Measurements from ENCODE around the gene CCNY.

Gene CCNY

DNA sequence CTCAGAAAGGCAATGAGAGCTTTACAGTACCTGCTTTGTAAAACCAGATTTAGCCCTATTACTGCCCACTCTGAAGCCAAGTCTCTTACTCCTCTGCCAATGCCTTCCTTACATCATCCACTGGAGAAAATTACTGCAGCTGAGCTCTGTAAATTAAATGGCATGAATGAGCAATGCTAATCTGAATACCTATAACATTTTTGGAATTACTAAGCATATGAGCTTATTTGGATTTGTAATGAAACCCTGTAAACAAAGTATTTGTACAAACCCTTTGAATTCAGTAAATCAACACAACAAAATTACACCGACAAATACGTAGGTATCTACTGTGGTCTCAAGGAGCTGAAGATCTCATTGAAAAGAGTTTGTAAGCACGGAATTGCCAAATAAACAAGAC is 12.1 kb upstream of the CCNY start:
- Mint-ChIP-seq H3K27ac (no peak overlapping the region), H3K9me3 (no peaks in the 10 kb centered on the region), H3K27me3 (no peaks in the 10 kb centered on the region), H3K4me3 (no peak overlapping the region), H3K36me3 (ENCODE audit: low read depth) (peaks cover 26% of the 10 kb centered on the region), H3K4me1 (ENCODE audit: low read depth) (peaks cover 24% of the 10 kb centered on the region)

DNA sequence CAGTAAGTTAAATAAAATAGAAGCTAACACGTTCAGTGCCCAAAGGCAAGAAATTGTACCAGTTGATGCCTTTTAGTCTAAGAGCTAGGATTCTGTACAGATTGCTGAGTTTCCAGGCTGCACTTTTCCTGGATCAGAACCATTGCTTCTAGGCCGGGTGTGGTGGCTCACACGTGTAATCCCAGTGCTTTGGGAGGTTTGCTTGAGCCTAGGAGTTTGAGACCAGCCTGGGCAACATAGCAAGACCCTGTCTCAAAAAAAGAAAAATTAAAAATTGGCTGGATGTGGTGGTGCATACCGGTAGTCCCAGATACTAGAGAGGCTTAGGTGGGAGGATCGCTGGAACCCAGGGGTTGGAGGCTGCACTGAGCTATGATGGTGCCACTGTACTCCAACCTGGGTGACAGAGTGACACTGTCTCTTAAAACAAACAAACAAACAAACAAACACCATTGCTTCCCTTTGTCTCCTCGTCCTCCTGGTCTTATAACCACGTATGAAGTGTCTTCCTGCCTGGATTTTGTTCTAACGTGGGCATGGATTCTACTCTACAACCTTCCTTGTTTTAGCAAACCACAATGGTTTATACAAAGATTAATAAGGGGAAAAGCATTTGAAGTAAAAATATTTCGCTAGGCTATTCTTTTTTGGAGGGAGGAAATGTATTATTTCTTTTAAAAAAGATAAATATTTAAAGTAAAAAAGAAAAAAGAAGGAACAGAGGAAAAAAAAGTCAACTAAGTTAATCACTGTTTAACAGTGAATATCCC is 9.7 kb upstream of the CCNY start:
- H3K27ac Mint-ChIP-seq = no peak overlapping the region
- no peaks in the 10 kb centered on the region for H3K27me3 Mint-ChIP-seq
- peaks cover 33% of the 10 kb centered on the region for H3K4me1 Mint-ChIP-seq (ENCODE audit: low read depth)
- no peak overlapping the region for H3K4me3 Mint-ChIP-seq
- peaks cover 22% of the 10 kb centered on the region for H3K36me3 Mint-ChIP-seq (ENCODE audit: low read depth)
- no peaks in the 10 kb centered on the region for H3K9me3 Mint-ChIP-seq

DNA sequence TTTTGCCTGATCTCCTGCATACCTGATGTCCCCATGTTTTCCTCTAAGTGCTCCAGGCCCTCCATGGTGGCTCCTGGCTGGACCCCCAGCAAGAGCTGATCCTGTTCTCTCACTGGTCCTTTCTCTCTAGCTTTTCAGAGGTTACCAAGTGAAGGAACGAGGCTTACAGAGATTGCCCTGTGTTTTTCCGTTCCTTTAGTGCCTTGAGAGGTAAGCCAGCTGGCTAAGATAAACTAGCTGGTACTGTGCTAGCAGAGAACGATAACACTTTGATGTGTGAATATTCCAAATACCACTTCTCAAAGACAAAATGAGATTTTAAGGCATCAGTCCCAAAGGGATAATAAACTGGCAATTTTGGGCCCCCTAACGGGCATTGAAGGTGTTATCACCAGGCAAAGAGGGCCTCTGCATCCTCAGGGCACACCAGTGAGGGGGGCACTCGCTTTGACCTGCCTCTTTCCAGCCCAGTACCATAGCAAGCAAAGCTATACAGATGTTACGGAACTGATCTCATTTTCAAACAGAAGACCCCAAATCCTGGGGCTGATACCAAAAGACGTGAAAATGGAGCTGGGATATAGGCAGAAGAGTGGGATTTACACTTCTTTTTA is 8.4 kb upstream of the CCNY start:
- Mint-ChIP-seq H3K27me3 (no peaks in the 10 kb centered on the region), H3K9me3 (no peaks in the 10 kb centered on the region), H3K27ac (peak overlapping the region; percentile 32), H3K4me3 (no peak overlapping the region), H3K36me3 (ENCODE audit: low read depth) (peaks cover 13% of the 10 kb centered on the region), H3K4me1 (ENCODE audit: low read depth) (peaks cover 39% of the 10 kb centered on the region)

DNA sequence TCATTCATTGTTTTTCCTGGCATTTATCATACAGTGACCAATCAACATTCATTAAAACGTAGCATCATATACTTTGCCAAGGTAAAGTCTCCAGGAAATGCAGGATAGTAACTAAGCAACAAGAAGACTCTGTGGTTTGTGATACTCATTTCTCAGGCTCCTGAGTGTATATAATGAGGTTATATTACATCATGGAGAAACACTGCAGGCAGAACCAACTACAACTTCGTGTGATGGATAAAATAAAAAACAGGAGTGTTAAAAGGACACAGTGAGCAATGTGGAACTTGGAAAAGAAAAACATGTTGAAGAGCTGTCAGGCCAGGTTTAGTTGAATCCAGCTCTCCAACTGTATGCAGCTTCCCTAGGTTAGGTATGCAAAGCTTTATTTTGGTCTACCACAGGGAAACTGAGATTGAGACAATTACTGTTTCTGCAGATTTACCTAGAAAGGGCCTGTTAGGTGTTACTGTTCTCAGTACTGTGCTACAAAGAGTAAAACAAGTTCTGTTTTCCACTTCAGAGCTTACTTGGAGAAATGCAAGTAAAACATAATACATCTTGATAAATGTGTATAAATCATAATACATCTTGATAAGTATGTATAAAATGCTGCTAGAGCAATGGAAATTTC is 7.8 kb upstream of the CCNY start:
- no peaks in the 10 kb centered on the region for H3K9me3 Mint-ChIP-seq
- H3K27ac Mint-ChIP-seq = peak overlapping the region; percentile 32
- peaks cover 42% of the 10 kb centered on the region for H3K4me1 Mint-ChIP-seq (ENCODE audit: low read depth)

DNA sequence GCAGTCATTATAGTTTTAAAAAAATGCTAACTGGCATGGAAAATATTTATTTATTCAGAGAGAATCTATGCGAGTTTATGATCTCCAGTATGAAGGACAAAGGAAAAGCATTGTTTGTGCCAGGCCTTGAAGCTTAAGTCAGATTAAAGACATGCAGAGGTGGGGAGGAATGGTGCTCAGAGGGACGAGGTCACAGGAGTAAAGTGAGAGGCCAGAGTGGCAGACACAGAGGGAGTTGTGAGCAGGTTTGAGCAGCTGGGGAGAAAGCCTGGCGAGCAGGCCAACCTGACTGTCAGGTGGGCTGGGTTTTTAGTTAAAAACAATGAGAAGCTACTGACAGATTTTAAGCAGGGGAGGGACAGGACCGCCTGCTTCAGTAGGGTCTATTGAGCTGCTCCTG is 6.8 kb upstream of the CCNY start:
- Mint-ChIP-seq H3K27me3 (no peaks in the 10 kb centered on the region), H3K27ac (peak overlapping the region; percentile 9), H3K9me3 (no peaks in the 10 kb centered on the region), H3K4me3 (no peak overlapping the region), H3K4me1 (ENCODE audit: low read depth) (peaks cover 43% of the 10 kb centered on the region), H3K36me3 (ENCODE audit: low read depth) (peaks cover 9% of the 10 kb centered on the region)

More for the DNA sequence above, 7.8 kb upstream of the CCNY start:
- Mint-ChIP-seq H3K36me3 (ENCODE audit: low read depth) (peaks cover 10% of the 10 kb centered on the region), H3K4me3 (no peak overlapping the region), H3K27me3 (no peaks in the 10 kb centered on the region)

DNA sequence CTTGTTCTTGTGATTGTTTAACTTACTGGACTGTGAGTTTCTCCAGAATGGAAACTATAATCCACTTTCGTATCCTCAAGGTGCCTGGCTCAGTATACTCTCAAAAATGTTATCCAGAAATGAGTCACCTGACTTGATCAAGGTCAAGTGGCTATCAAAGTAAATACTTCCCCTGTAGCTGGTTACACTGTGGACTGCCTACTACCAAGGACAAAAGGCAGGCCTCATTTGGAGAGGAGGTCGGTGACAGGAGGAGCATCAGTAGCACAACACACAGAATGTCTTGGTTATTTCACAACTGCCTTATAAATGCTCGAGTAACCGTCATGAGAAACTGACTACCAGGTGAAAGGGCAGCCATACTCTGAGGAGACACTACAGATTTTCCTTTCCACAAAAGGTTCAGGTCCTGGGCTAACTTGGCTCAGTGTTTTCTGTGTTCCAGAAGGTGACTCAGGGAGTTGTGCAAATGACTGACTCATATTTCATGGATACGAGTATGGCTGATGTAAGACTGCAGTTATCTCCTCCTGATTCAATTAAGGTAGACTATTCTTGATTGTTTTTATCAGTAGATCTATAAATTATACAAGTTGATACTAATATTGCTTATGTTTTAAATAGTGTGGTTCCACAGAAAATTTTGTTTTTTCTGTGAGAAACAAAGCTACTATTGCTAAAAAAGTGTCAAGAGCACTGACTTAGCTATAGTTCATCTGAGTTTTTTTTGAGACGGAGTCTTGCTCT is 4.2 kb upstream of the CCNY start:
- Mint-ChIP-seq H3K36me3 (ENCODE audit: low read depth) (peaks cover 9% of the 10 kb centered on the region), H3K27me3 (no peaks in the 10 kb centered on the region), H3K27ac (peak overlapping the region; percentile 24), H3K4me3 (no peak overlapping the region), H3K9me3 (no peaks in the 10 kb centered on the region), H3K4me1 (ENCODE audit: low read depth) (peaks cover 56% of the 10 kb centered on the region)

DNA sequence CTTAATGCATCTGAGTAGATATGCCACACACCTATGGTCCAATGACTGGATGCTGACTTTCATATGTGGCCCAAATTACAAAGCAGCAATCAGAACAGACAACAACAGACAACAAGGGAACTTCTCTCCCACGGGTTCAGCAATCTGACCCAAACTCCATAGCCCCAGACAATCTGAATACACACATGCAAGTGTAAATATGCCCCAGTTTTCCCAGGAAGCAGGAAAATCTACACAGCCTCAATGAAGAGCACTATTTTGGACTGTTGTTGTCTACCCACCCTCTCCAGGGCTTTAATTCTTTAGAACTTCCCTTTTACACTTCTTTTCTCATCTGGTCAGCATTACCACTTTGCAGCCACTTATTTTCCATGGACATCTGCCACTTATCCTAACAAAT is 2.0 kb upstream of the CCNY start:
- Mint-ChIP-seq H3K4me1 (ENCODE audit: low read depth) (peaks cover 59% of the 10 kb centered on the region), H3K27me3 (no peaks in the 10 kb centered on the region), H3K27ac (peak overlapping the region; percentile 81)

DNA sequence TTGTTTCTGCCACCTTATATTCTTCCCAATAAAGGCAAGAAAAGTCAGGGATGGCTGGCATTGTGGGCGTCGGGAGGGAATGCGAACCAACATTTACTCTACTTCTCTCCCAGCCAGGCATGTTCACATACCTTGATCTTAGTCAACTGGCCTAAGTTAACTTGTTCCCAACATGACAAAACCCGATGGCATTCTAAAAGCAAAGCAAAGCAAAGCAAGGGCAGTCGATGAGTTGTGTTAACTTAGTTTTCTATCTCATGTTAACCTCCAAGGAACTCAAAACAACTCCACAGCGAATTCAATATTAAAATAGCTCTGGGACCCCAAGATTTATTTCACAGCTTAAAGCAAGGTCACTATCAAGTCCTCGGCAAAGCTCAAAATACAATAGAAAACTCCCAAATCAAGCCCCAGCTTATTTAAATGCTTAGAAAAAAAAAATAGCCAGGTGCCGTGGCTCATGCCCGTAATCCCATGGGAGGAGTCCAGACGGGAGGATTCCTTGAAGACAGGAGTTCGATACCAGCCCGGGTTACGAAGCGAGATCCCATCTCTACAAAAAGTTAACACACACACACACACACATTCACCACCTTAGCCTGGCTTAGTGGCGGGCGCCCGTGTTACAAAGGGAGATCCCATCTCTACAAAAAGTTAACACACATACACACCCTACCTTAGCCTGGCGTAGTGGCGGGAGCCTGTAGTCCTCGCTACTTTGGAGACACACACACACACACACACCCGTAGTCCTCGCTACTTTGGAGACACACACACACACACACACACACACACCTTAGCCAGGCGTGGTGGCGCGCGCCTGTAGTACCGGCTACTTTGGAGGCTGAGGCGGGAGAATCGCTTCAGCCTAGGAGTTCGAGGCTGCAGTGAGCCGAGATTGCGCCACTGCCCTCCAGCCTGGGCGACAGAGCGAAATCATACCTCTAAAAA is 901 bp upstream of the CCNY start:
- Mint-ChIP-seq H3K27me3 (no peaks in the 10 kb centered on the region), H3K36me3 (ENCODE audit: low read depth) (peaks cover 6% of the 10 kb centered on the region), H3K4me1 (ENCODE audit: low read depth) (peaks cover 62% of the 10 kb centered on the region), H3K4me3 (peak overlapping the region; percentile 91), H3K9me3 (no peaks in the 10 kb centered on the region), H3K27ac (peak overlapping the region; percentile 91)

More for the DNA sequence above, 2.0 kb upstream of the CCNY start:
- no peaks in the 10 kb centered on the region for H3K9me3 Mint-ChIP-seq
- peak overlapping the region; percentile 72 for H3K4me3 Mint-ChIP-seq
- peaks cover 9% of the 10 kb centered on the region for H3K36me3 Mint-ChIP-seq (ENCODE audit: low read depth)

DNA sequence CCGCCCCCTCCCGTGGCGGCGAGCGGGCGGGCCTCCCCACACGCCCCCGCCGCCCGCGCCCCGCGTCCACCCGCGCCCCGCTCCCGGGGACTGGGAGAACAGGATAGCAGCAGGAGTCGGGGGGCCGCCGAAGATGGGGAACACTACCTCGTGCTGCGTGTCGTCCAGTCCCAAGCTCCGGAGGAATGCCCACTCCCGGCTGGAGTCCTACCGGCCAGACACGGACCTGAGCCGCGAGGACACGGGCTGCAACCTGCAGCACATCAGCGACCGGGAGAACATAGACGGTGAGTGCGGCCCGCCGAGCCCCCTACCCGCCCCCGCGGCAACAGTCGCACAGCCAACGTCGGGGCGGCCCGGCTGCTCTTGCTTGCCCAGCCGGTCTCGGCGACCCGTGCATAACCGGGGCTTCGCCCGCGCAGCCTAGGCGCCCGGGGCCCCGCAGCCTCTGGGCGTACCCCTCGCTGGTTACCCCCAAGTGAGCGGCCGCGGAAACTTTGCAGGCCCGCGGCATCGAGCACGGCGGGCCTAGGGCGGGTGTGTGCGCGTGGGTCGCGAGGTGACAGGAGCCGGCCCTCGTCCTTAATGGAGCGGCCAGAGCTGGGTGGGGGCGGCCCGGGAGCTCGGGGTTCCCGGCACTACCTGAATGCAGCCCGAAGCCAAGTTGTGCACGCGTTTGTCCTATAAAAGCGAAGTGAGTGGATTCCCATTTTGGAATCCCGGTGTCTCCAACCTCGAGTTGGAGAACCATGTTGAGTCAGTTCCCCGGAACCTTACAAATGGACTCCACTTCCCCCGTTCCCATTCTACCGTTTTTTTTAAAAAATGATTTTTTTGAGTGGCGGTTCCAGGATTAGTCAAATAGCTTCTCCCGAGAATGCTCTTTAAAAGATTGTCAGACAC is 863 bp downstream of the CCNY start:
- no peaks in the 10 kb centered on the region for H3K9me3 Mint-ChIP-seq
- peaks cover 5% of the 10 kb centered on the region for H3K36me3 Mint-ChIP-seq (ENCODE audit: low read depth)
- no peaks in the 10 kb centered on the region for H3K27me3 Mint-ChIP-seq
- H3K4me1 Mint-ChIP-seq (ENCODE audit: low read depth) = peaks cover 75% of the 10 kb centered on the region
- H3K27ac Mint-ChIP-seq = peak overlapping the region; percentile 63
- peak overlapping the region; percentile 86 for H3K4me3 Mint-ChIP-seq

DNA sequence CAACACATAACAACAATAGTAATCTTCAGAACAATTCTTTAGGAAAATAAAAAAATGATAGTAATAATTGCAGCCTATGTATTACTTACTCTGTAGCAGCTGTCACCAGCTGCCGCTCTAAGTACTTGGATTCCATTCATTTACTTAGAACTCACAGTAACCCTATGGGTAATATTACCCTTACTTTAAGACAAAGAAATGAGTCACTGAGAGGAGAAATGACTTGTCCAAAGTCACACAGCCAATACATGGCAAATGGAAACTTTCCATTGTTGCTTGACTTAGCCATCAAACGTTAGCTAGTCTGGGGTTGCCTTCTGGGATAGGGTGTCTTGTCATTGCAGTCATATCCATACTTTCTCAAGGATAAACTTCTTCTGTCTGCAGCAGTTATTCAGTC is 3.6 kb downstream of the CCNY start:
- H3K9me3 Mint-ChIP-seq = no peaks in the 10 kb centered on the region
- H3K36me3 Mint-ChIP-seq (ENCODE audit: low read depth) = no peaks in the 10 kb centered on the region
- peaks cover 80% of the 10 kb centered on the region for H3K4me1 Mint-ChIP-seq (ENCODE audit: low read depth)
- H3K27me3 Mint-ChIP-seq = no peaks in the 10 kb centered on the region
- peak overlapping the region; percentile 23 for H3K4me3 Mint-ChIP-seq
- H3K27ac Mint-ChIP-seq = peak overlapping the region; percentile 98

DNA sequence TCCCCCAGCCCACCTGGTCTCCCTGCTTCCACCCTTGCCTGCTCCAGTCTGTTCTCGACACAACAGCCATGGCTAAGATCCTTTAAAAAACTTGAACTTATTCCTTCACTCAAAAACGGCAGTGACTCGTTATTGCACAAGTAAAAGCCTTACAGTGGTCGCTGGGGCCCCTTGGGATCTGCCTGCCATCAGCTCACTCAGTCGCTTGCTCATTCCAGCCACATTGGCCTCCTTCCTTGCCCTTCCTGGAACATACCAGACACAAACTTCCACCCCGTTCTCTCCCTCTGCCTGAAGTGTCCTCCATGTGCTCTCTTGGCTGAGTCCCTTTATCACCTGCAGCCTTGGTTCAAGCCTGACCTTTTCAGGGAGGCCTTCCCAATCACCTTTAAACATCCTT is 4.7 kb downstream of the CCNY start:
- H3K4me3 Mint-ChIP-seq = peak overlapping the region; percentile 61
- peaks cover 80% of the 10 kb centered on the region for H3K4me1 Mint-ChIP-seq (ENCODE audit: low read depth)
- H3K27ac Mint-ChIP-seq = peak overlapping the region; percentile 98
- H3K27me3 Mint-ChIP-seq = no peaks in the 10 kb centered on the region
- no peaks in the 10 kb centered on the region for H3K36me3 Mint-ChIP-seq (ENCODE audit: low read depth)
- no peaks in the 10 kb centered on the region for H3K9me3 Mint-ChIP-seq

DNA sequence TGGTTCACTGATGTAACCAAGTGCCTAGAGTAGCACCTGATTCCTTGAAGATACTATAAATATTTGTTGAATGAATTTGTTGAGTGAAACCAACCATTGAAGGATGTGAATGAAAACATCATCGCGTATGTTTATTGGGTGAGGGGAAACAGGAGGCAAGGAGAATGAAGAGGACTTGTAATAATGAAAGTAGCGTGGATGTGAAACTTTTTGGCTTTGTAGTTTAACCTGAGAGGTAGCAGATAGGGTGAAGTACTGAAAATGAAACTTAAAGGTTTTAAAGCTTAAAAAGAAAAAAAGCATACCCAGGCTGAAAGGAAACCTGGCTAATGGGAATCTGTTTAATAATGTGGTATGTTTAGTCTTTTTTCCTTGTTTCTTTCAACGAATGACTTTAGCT is 5.2 kb downstream of the CCNY start:
- peak overlapping the region; percentile 61 for H3K4me3 Mint-ChIP-seq
- H3K4me1 Mint-ChIP-seq (ENCODE audit: low read depth) = peaks cover 84% of the 10 kb centered on the region
- H3K9me3 Mint-ChIP-seq = no peaks in the 10 kb centered on the region
- no peaks in the 10 kb centered on the region for H3K27me3 Mint-ChIP-seq
- peak overlapping the region; percentile 98 for H3K27ac Mint-ChIP-seq
- H3K36me3 Mint-ChIP-seq (ENCODE audit: low read depth) = no peaks in the 10 kb centered on the region

DNA sequence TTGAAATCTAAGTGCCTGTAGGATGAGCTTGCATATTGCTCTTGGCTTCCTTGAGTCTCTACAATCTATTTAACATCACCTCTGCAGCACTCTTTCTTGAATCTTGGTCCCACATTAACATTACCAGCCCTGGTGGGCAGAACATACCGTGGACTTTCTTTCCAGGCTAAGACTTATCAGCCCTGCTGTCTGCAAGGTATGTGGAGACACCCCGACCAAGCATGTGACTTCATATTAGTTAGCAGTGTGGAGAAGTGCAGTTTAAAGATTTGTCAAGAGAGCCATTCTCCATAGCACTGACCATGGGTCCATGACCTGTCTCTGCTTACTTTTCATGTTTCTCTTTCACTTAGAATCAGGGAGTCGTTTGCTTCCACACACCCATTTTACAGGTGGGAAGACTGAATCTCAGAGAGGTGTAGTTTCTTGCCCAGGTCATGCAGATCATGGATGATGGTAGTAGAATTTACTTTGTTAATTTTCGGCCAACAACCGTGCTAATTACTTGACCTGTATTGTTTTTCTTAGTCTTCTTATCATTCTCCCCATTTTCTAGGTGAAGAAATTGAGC is 6.0 kb downstream of the CCNY start:
- Mint-ChIP-seq H3K27me3 (no peaks in the 10 kb centered on the region), H3K4me3 (peak overlapping the region; percentile 61), H3K9me3 (no peaks in the 10 kb centered on the region), H3K4me1 (ENCODE audit: low read depth) (peaks cover 90% of the 10 kb centered on the region), H3K36me3 (ENCODE audit: low read depth) (no peaks in the 10 kb centered on the region), H3K27ac (peak overlapping the region; percentile 10)
